HG02571 (cell line): ENCODE measurements around the gene RHBDL2.
A peak's percentile ranks its signal among the peaks of the same experiment; 100 is the strongest.
"Not testable (repeated sequence)": the region's sequence is repeated elsewhere in the genome, so short reads cannot be mapped to it uniquely, and the experiment has no call there.

Source experiments
- ATAC-seq: cut with Tn5 transposase; IDR thresholded peaks from one replicate; pipeline ENCODE4 v1.9.1; 2021; ENCODE audit warnings: mild to moderate bottlenecking, moderate library complexity; ENCODE audit not compliant: unreplicated experiment

Gene RHBDL2

GRCh38 chr1:38885092-38885491 is 56.5 kb downstream of the RHBDL2 start:
- ATAC-seq: no peak

- ATAC-seq: no peak
Observed at GRCh38 chr1:38881487-38881886, 60.1 kb downstream of the RHBDL2 start, which contains the start of gene GJA9. TSS of gene GJA9 (minus strand) at chr1:38881587. CDS start at chr1:38876098, 5,489 bp downstream.

GRCh38 chr1:38875811-38876210 is 65.8 kb downstream of the RHBDL2 start:
- ATAC-seq: no peak

- peak; percentile 90 for ATAC-seq
Observed at GRCh38 chr1:38873027-38873969, 68.3 kb downstream of the RHBDL2 start, which contains the start of gene MYCBP. TSS of gene MYCBP (minus strand) at chr1:38873348. CDS start at chr1:38873305, 43 bp downstream.

- peak; percentile 14 for ATAC-seq
Observed at GRCh38 chr1:38872401-38873026, 69.1 kb downstream of the RHBDL2 start.

- no peak for ATAC-seq
Observed at GRCh38 chr1:38870996-38871395, 70.6 kb downstream of the RHBDL2 start.

- ATAC-seq: no peak
Observed at GRCh38 chr1:38867208-38867607, 74.4 kb downstream of the RHBDL2 start.

- no peak for ATAC-seq
Observed at GRCh38 chr1:38865112-38865715, 76.4 kb downstream of the RHBDL2 start.

- ATAC-seq: no peak
Observed at GRCh38 chr1:38860454-38860795, 81.2 kb downstream of the RHBDL2 start.

- ATAC-seq: peak; percentile 89
Observed at GRCh38 chr1:38859561-38860453, 81.8 kb downstream of the RHBDL2 start, which contains the start of gene RRAGC. TSS of gene RRAGC (minus strand) at chr1:38859772. CDS start at chr1:38859646, 126 bp downstream.

- peak; percentile 37 for ATAC-seq
Observed at GRCh38 chr1:38858833-38859560, 82.6 kb downstream of the RHBDL2 start.

- peak; percentile 47 for ATAC-seq
Observed at GRCh38 chr1:38852780-38853179, 88.8 kb downstream of the RHBDL2 start.

GRCh38 chr1:38848071-38848470 is 93.6 kb downstream of the RHBDL2 start:
- no peak for ATAC-seq

GRCh38 chr1:38846210-38846609 is 95.4 kb downstream of the RHBDL2 start:
- no peak for ATAC-seq

GRCh38 chr1:38845088-38845487 is 96.5 kb downstream of the RHBDL2 start:
- ATAC-seq: not testable (repeated sequence)

GRCh38 chr1:38840281-38840680 is 101.3 kb downstream of the RHBDL2 start:
- ATAC-seq: no peak

- ATAC-seq: no peak
Observed at GRCh38 chr1:38839363-38839762, 102.3 kb downstream of the RHBDL2 start.

GRCh38 chr1:38836316-38836715 is 105.3 kb downstream of the RHBDL2 start:
- ATAC-seq: not testable (repeated sequence)
